Uterus (tissue), 4 donors: Measurements from ENCODE around the gene SHPK. TPM values are rescaled to one million over a fixed set of nuclear protein-coding genes. Genes with fewer than 3 reads are reported as not detected.

Experiments
- DNase-seq, 2 donors: peaks; one replicate each; pipeline ENCODE4 v3.0.0-alpha.2; 2019 to 2020
- H3K27ac ChIP-seq, 2 donors: fragments of 200-600 bp; sonication (generic); 1 replicate in 1 of 2; 2 replicates in 1 of 2; pipeline ENCODE4 v1.5.1; 2016 to 2018
- H3K27me3 ChIP-seq, 2 donors: fragments of 200-600 bp; sonication (generic); one replicate each; pipeline ENCODE4 v1.5.1; 2018 to 2019; ENCODE audit warnings: control low read depth in 1 of 2
- H3K36me3 ChIP-seq, 2 donors: fragments of 200-600 bp; sonication (generic); one replicate each; pipeline ENCODE4 v1.5.1; 2019; ENCODE audit warnings: control low read depth in 1 of 2
- H3K4me1 ChIP-seq, 2 donors: fragments of 200-600 bp; sonication (generic); one replicate each; pipeline ENCODE4 v1.5.1; 2018 to 2019; ENCODE audit warnings: control low read depth in 1 of 2
- H3K4me3 ChIP-seq, 2 donors: fragments of 200-600 bp; sonication (generic); 1 replicate in 1 of 2; 2 replicates in 1 of 2; pipeline ENCODE4 v1.5.1; 2018 to 2019; ENCODE audit warnings: mild to moderate bottlenecking in 1 of 2
- H3K9me3 ChIP-seq, 2 donors: fragments of 200-600 bp; sonication (generic); one replicate each; pipeline ENCODE4 v1.5.1; 2019; ENCODE audit warnings: control low read depth in 1 of 2
- CTCF ChIP-seq, 4 experiments: fragments of 200-600 bp in 2 of 4; fragments of 450-650 bp in 2 of 4; sonication (generic) in 2 of 4; IDR thresholded peaks; one replicate each; pipeline ENCODE4 v1.5.1; 2016 to 2019; ENCODE audit warnings: antibody characterized with exemption in 4 of 4, mild to moderate bottlenecking in 2 of 4, moderate library complexity in 1 of 4
- POLR2A ChIP-seq, 2 donors: fragments of 450-650 bp; IDR thresholded peaks; one replicate each; pipeline ENCODE4 v1.6.1; 2016; ENCODE audit warnings: antibody characterized with exemption in 2 of 2, mild to moderate bottlenecking in 1 of 2, moderate library complexity in 1 of 2
- intact Hi-C: fragments of 100-400 bp; cut with DNase I; formaldehyde crosslinking; loops from one replicate; pipeline ENCODE4 v1.15.1; 2023; ENCODE audit warnings: low total_unique reads
- total RNA-seq, 4 donors: library from RNA; depleted of rRNA in 3 of 4; stranded (reverse); fragments of >200 nt in 3 of 4; gene quantifications; one replicate each; pipeline versions ENCODE4 v1.1.0 to v1.2.4, GENCODE V29; 2014 to 2023
- donor health status: DM: yes; HTN: yes; CAD: no.

Gene SHPK
- total RNA-seq, 4 donors from 2014 or later, result 0.26 to 24.4 (median 8.3) TPM

GRCh38 chr17:3558603-3559269 is 77.3 kb downstream of the SHPK start:
- H3K4me1 ChIP-seq, result no peaks in the 10 kb centered on the region
- no peak for DNase-seq
- H3K9me3 ChIP-seq, result no peaks in the 10 kb centered on the region
- H3K27ac ChIP-seq, result no peak overlapping the region
- H3K36me3 ChIP-seq, result no peaks in the 10 kb centered on the region
- H3K27me3 ChIP-seq, result no peaks in the 10 kb centered on the region
- intact Hi-C loops, result no loop called here
- no peak for TF ChIP-seq POLR2A (IDR thresholded peaks at IDR 0.05)
- TF ChIP-seq CTCF (IDR thresholded peaks at IDR 0.05), result no peak
- no peak overlapping the region for H3K4me3 ChIP-seq

Other genes with a start within 250 kb of the SHPK start
- not detected for gene OR3A2, start 249.9 kb downstream of the SHPK start, total RNA-seq
- gene OR1E1, start 237.8 kb downstream of the SHPK start, total RNA-seq, result not detected
- not detected for gene OR3A3, start 224.9 kb downstream of the SHPK start, total RNA-seq
- 1 to 10 TPM in 1 of 4 donors, not detected in 3; 4.6 TPM for gene OR1E2, start 202.4 kb downstream of the SHPK start, total RNA-seq
- under 1 TPM in 1 of 4 donors, not detected in 3; 0.62 TPM for gene SPATA22, start 164.4 kb downstream of the SHPK start, total RNA-seq
- gene ASPA, start 160.3 kb downstream of the SHPK start, total RNA-seq, result 10 to 100 TPM in 2 of 4 donors, 1 to 10 TPM in 2; 1.3 to 19.4 (median 12.1) TPM
- 1 to 10 TPM in 1 of 4 donors, under 1 TPM in 1, not detected in 2; 0.88 to 1.5 TPM for gene TRPV3, start 78.4 kb downstream of the SHPK start, total RNA-seq
- 10 to 100 TPM in 1 of 4 donors, 1 to 10 TPM in 3; 4.7 to 12.1 (median 8.5) TPM for gene TRPV1, start 26.8 kb downstream of the SHPK start, total RNA-seq
- 10 to 100 TPM; 10.8 to 17.8 (median 13.8) TPM for gene CTNS, start 510 bp upstream of the SHPK start, total RNA-seq
- 10 to 100 TPM; 44.7 to 98.7 (median 74.0) TPM for gene TAX1BP3, start 32.3 kb upstream of the SHPK start, total RNA-seq
- 10 to 100 TPM in 3 of 4 donors, 1 to 10 TPM in 1; 7.1 to 34.7 (median 22.7) TPM for gene EMC6, start 32.6 kb upstream of the SHPK start, total RNA-seq
- gene P2RX5, start 59.9 kb upstream of the SHPK start, total RNA-seq, result 1 to 10 TPM in 2 of 4 donors, under 1 TPM in 2; 0.51 to 8.2 (median 1.1) TPM
- 1 to 10 TPM in 1 of 4 donors, not detected in 3; 2.0 TPM for gene HASPIN, start 87.7 kb upstream of the SHPK start, total RNA-seq
- gene ITGAE, start 164.9 kb upstream of the SHPK start, total RNA-seq, result 10 to 100 TPM in 2 of 4 donors, 1 to 10 TPM in 2; 2.8 to 46.8 (median 14.2) TPM
- gene NCBP3, start 210.0 kb upstream of the SHPK start, total RNA-seq, result 10 to 100 TPM; 16.5 to 46.7 (median 30.1) TPM